GM18858 (cell line): ENCODE measurements around the gene TGFB1.
"Not testable (repeated sequence)": the region's sequence is repeated elsewhere in the genome, so short reads cannot be mapped to it uniquely, and the experiment has no call there.

Experiments
- ATAC-seq: cut with Tn5 transposase; IDR thresholded peaks from one replicate; pipeline ENCODE4 v1.9.1; 2021; ENCODE audit not compliant: unreplicated experiment

Gene TGFB1

DNA sequence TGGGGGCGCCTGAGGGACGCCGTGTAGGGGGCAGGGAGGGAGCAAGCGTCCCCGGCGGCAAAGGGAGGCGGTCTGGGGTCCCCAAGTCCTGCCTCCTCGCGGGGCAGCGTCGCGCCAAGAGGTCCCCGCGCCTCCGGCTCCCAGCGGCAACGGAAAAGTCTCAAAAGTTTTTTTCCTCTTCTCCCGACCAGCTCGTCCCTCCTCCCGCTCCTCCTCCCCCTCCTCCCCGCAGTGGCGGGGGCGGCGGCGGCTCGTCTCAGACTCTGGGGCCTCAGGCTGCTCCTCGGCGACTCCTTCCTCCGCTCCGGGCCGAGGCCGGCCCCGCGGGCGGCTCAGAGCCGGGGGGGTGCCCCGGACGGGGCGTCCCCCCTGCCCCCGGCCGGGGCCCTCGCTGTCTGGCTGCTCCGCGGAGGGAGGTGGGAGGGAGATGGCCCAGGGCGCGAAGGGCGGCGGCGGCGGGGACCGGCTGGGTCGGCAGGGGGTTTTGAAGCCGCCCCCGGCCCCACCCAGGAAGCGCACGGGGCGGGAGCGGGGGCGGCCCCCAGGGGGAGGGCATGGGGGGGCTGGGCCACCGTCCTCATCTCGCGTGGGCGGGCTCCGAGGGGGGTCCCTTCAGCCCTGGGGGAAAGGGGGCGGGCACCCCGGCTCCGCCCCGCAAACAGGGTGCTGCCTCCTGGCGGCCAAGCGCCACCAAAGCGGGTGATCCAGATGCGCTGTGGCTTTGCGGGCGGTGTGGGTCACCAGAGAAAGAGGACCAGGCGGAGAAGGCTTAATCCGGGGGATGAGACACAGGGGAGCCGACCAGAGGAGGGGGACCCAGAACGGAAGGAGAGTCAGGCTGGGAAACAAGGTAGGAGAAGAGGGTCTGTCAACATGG, at the start of gene TGFB1:
TGFB1 (minus strand) TSS at position 457 of the 877 bp plus-strand sequence. CDS start 878 bp downstream, outside the sequence.
- no peak for ATAC-seq

DNA sequence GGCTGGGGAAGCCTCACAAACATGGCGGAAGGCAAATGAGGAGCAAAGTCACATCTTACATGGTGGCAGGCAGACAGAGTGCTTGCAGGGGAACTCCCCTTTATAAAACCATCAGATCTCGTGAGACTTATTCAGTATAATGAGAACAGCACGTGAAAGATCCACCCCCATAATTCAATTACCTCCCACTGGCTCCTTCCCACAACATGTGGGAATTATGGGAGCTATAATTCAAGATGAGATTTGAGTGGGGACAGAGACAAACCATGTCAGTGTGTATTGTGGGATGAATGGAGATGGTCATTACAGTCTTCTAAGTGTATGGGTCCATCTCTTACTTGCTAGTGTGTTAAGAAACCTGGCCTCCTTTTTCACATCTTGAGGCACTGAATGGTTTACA, 48.3 kb upstream of the TGFB1 start:
- ATAC-seq, result no peak

DNA sequence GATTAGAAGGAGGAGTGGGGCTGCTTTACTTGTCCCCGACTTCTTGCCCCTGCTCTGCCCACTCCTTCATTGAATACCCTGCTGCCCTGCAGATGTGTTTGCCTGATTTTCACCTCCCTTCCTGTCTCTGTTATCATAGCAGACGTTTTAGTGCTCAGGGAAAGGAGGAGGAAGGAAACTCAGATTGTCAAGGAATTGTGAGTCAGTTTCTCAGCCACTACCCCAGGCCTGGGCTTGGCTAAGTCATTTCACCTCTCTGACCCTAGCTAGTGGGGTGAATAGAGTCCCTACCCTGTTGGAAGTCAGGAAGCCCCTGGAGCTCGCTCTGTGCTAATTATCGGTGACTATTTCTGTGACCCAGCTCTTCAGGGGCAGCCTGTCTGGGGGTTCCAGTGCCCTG, 47.8 kb upstream of the TGFB1 start:
- ATAC-seq, result no peak

DNA sequence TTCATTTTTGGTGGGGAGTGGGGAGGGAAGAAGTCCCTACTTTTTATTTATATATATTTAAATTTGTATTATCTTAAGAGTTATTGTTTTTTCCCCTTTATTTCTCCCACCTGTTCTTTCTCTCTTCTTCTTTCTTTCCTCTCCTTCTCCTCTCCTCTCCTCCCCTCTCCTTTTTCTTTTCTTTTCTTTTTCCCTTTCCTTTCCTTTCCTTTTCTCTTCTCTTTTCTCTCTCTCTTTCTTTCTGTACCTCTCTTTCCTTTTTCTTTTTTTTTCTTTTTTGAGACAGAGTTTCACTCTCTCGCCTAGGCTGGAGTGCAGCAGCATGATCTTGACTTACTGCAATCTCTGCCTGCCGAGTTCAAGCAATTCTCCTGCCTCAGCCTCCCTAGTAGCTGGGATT, 45.8 kb upstream of the TGFB1 start:
- ATAC-seq, result no peak

DNA sequence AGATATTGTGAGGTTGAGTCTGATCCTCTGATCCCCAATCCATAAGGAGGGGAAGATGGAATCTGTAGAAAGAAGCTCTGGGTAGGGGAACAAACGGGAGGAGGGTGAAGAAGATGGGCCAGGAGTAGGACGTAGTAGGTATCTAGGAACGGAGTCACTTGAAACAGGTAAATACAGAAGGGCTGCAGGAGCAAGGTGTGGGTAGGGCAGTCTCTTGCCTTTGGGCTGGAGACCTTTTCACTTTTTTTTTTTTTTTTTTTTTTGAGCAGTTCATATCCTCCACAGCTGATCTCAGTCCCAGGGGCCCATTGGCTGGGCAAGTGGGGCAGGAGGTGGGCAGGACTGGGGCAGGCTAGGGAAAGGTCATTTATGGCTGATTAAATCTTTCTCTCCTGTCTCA, 45.4 kb upstream of the TGFB1 start:
- no peak for ATAC-seq

DNA sequence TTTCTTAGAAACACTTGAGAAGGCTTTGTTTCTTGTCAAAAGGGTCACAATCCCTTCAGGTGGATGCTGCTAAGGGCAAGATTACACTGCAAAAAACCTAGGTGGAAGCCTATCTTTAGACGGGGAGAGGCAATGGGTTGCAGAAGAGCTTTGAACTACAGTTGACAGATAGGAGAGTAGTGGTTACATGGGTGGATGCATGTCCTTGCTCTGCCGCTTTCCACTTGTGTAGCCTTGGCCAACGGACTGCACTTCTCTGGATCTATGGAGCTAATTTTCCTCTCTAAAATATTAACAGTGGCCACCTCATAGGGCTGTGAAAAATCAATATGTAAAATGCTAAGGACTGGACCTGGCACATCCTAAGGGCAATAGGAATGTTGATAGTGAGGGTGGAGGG, 44.9 kb upstream of the TGFB1 start:
- no peak for ATAC-seq

DNA sequence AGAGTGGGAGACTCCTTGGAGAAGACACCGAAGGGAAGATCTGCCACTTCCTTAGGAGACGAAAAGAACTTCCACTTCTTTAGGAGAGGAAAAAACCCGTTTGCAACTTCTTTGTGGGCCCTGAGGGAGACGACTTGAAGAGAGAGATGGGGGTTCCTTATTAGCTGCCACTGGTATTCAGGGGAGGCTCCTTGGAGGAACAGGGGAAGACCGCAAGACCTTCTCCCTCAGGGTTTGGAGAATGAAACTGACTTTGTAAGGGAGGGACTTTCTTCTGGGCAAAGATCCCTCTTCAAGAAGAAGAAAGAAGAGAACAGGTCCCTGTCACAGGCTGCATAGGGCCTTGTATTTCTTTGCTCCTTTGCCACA, 44.3 kb upstream of the TGFB1 start:
- no peak for ATAC-seq

DNA sequence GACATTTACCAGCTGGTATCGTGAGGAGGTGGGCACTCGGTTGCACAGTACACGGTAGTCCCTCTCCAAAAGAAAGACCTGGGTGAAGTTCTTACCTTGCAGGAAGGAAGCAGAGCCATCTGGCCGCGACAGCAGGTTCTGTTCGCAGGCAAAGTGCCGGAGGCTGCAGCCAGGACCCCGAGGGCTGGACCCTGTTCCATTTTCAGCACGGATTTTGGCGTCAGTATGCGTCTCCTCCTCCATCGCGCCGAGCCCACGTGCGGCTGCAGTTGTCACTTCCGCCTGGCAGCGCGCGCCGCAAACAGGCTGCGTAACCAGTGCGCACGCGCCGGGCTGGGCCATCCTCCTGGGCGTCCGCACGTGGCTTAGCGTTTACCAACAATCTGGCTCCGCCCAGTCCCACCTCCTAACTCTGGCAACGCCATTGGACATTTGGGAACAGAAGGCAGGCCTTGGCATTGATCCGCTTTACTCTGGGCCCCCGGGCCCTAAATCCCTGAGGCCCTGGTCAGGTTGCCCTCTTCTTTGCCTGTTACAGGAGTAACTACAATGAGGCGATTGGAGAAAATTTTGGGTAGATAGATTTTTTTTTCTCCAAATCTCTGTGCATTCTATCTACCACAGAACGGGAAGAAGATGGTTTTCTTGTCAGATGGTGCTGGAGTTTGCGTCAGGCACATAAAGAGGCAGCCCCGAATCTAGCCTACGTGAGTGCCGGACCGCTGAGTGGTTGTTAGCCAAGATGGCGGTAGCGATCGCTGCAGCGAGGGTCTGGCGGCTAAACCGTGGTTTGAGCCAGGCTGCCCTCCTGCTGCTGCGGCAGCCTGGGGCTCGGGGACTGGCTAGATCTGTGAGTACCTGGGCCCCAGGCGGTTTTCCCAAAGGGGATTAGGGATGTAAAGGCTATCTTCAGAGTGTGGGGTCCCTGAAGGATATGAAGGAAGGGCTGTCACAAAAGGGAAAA, 43.6 kb upstream of the TGFB1 start, which contains the start of the genes BCKDHA and EXOSC5:
BCKDHA (plus strand) TSS at position 733 of the 964 bp plus-strand sequence; CDS start at position 743, 10 bp downstream.
EXOSC5 (minus strand) TSS at position 274 of the 964 bp plus-strand sequence; CDS start at position 243, 31 bp downstream.
- ATAC-seq, result peak; percentile 72

DNA sequence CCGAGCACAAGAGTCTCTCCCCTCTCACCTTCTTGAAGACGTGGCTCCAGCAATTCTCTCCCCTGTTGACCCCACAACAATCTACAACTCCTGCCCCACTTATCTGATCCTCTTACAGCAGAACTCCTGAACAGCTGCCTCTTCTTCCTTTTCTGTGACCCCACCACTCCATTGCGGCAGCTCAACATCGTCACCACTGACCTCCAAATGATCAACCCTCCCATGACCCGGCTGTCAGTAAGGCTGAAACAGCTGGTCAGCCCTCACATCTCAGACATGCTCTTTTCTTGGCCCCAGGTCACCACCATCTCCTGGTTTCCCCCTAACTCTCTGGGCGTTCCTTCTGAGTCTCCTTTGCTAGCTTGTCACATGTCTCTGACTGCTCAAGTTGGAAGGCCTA, 41.6 kb upstream of the TGFB1 start:
- ATAC-seq, result no peak

DNA sequence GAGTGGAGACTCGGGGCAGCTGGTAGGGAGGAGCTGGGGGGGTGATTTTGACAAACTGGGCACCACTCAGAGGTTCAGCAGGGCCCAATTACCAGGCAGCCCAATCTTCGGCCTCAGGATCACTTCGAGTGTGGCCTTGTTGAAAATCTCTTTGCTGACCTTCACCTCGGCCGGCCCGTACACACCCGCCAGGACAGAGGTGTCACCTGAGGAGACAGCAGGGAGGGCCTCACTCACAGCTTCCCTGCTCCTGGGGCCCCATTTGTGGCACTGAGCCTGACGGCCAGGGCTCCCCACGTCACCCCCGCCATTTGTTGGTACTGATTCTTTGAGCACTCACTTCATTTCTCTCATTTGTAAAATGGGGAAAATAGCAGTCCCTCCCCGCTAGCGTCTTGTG, 39.1 kb upstream of the TGFB1 start:
- ATAC-seq, result no peak

DNA sequence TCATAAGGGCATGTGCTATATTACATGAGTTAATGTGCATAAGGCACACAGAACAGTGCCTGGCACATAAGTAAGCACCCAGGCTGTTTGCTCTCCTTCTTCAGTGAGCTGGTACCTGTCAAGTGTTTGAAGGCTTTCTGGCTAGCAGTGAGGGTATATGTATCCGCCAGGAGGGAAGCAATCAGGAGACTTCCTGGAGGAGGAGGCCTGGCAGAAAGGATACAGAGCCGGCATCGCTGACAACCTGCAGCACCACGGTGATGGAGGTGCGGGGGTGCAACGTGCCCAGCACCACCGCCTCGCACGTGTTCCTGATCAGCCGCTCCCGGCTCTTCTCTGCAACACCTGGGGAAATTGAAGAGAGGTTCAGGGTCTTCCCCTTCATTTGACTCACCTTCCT, 37.9 kb upstream of the TGFB1 start:
- ATAC-seq, result no peak

DNA sequence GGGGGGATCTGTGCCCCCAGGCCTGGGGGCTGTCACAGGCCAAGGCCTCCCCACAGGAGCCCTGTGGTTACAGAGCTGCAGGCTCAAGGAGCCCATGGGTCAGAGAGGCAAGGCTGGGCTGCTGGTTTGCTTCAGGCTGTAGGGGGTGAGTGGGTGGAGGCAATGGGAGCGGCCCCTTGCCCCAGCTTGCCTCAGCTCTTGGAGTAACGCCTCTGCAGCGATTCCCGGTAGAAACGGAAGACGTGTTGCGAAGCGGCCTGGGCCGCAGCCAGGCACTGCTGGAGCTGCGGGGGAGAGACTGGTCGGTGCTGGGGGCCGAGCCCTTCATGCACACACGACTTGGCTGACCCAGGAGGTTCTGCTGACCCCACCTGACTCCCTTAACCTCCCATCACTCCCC, 32.7 kb upstream of the TGFB1 start:
- ATAC-seq, result no peak

DNA sequence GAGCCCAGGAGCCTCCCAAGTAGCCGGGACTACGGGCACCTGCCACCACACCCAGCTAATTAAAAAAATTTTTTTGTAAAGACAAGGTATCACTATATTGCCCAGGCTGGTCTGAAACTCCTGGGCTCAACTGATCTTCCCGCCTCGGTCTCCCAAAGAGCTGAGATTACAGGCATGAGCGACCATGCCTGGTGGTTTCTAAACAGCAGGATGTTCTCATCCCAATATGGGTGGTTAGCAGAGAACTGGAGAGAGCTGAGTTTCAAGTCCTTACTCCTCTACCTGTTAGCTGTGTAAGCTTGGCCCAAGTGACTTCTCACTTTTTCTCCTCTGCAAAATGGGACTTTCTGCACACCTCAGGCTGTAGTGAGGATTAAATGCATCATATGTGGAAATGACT, 30.6 kb upstream of the TGFB1 start:
- no peak for ATAC-seq

DNA sequence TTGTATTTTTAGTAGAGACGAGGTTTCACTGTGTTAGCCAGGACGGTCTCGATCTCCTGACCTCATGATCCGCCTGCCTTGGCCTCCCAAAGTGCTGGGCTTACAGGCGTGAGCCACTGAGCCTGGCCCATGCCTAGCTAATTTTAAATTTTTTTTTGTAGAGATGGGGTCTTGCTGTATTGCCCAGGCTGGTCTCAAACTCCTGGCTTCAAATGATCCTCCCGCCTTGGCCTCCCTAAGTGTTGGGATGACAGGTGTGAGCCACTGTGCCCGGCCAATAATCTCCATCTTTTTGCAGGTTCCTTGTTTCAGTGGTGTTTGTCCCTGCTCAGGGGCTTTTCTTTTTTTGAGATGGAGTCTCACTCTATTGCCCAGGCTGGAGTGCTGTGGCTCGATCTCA, 27.8 kb upstream of the TGFB1 start:
- ATAC-seq, result not testable (repeated sequence)

DNA sequence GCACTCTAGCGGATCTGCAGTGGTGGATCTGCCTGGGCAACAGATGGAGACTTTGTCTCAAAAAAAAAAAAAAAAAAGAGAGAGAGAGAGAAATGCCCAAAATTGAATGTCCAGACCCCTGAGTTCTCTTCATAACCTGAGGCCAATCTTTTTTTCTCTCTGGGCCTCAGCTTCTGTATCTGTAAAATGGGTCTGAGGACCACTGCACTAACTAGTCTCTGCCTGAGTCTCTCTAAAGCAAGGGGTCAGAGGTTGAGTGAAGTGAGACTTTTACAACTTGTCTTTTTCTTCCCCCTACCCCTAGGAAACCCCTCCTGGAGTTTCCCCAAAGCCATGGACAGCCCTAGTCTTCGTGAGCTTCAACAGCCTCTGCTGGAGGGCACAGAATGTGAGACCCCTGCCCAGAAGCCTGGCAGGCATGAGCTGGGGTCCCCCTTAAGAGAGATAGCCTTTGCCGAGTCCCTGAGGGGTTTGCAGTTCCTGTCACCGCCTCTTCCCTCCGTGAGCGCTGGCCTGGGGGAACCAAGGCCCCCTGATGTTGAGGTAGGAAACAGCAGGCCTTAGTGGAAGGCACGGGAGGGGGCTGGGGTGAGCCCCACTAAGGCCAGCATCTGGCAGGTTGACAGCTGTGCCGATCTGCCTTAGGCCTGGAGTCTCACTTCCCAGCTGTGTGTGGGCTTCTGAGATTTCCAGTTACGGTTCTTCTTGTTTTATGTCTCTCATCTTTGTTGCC, 24.4 kb upstream of the TGFB1 start:
- no peak for ATAC-seq

DNA sequence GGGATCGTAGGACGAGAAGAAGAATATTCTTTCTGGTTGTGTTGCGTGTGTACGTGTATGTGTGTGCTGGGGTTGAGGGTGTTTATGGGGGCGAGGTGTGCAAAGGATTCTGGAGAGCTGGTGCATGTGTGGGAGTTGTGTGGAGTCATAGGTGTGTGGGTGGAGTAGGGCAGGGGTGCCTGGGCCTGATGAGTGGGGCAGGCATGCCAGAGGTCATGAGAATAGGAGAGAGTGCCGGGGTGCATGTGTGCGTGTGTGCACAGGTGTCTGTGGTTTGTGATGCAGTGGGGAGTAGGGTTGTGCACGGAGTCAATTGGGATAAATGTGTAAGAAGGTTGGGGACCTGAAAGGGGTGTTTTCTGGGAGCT, 23.3 kb upstream of the TGFB1 start:
- ATAC-seq, result no peak

DNA sequence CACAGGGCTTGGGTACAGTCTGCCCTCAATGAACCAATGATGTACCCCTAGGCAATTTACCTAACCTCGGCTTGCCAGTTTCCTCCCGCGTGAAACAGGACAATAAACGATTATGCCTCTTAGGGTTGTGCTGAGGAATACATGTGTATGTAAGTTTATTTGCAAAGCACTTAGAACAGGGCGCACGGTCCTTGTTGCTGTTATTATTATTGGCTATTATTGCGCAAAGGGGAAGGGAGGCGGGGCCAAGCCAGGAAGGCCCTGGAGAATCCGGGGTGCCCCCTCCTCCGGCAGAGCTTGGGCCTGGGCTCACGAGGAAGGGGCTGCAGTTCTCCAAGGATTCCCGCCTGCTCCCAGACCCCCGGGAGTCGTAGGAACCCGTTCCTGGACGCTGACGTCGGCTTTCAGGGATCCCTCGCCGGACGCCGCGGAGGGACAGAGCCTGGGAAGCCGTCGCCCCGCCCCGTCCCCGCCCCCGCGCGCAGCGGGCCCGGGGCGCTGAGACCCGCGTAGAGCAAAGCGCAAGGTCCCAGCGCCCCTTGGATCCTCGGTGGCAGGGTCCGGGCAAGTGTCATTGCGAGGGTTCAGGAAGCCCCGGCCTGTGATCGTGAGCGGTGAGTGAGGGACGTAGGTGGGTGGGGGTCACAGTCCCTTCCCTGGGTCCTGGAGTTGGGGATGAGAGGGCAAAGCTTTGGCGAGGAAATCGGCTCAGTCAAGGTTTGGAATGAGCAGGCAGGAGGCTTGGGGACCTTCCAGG, 22.7 kb upstream of the TGFB1 start, which contains the start of gene TMEM91:
TMEM91 (plus strand) TSS at position 293 of the 757 bp plus-strand sequence. CDS start 1,777 bp downstream, outside the sequence.
- ATAC-seq, result no peak

DNA sequence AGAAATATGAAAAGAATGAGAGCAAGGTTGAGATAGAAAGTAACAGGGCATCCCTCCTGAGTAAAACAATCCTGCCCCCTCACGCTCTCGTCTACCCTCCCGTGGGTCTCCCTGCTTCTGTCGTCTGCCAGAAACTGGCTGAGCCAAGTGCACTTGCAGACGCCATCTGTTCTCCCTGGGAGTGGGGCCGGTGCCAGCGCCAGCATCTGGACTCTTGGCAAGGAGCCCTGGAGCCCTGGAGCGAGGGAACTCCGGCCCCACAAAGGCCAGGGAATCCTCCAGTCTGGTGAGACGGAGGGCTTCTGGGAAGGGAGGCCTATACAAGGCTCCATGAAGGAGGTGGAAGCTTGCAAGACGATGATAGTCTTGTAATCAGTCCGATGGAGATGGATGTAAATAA, 20.3 kb upstream of the TGFB1 start:
- no peak for ATAC-seq

DNA sequence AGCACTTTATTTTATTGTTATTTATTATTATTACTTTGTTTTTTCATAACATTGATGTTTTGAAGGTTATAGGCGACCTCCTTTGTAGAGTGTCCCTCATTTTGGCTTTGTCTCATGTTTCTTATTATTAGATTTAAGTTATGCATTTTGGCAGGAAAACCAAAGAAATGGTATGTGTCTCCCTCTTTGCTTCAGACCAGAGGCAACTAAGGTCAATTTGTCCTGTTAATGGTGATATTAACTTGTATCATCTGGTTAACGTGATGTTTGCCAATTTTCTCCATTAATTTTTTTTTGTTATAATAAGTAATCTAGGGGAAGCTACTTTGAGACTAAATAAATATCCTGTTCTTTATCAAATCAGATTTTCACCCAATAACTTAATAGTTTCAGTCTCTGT, 18.8 kb upstream of the TGFB1 start:
- no peak for ATAC-seq

DNA sequence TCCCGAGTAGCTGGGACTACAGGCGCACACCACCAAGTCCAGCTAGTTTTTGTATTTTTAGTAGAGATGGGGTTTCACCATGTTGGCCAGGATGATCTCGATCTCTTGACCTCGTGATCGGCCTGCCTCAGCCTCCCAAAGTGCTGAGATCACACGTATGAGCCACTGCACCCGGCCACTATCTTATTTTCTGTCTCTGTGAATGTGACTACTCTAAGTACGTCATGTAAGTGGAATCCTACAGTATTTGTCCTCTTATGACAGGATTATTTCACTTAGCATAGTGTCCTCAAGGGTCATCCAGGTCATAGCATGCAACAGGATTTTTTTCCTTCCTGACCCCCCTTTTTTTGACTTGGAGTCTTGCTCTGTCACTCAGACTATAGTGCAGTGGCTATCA, 17.8 kb upstream of the TGFB1 start:
- no peak for ATAC-seq
